Kidney glomerular epithelial cell (primary cell): ENCODE measurements around the gene MMP17.
"Not testable (repeated sequence)": the region's sequence is repeated elsewhere in the genome, so short reads cannot be mapped to it uniquely, and the experiment has no call there.

Experiments used
- DNase-seq: peaks from one replicate; lab custom pipeline; 2025; lab: John Stamatoyannopoulos, UW

Gene MMP17

GRCh38 chr12:131800594-131801135 is 27.5 kb upstream of the MMP17 start:
- no peak for DNase-seq

- DNase-seq, result no peak
These were observed 26.8 kb upstream of the MMP17 start for GRCh38 chr12:131801254-131801866.

- no peak for DNase-seq
These were observed 24.2 kb upstream of the MMP17 start for GRCh38 chr12:131803961-131804521.

- no peak for DNase-seq
These were observed 22.8 kb upstream of the MMP17 start for GRCh38 chr12:131805421-131805820.

GRCh38 chr12:131806674-131807073 is 21.5 kb upstream of the MMP17 start:
- DNase-seq, result no peak

GRCh38 chr12:131808744-131809371 is 19.3 kb upstream of the MMP17 start:
- DNase-seq, result no peak

GRCh38 chr12:131809476-131810254 is 18.5 kb upstream of the MMP17 start:
- DNase-seq, result not testable (repeated sequence)

- no peak for DNase-seq
These were observed 17.5 kb upstream of the MMP17 start for GRCh38 chr12:131810726-131811125.

GRCh38 chr12:131815131-131815530 is 13.1 kb upstream of the MMP17 start:
- DNase-seq, result no peak

GRCh38 chr12:131816495-131816894 is 11.7 kb upstream of the MMP17 start:
- no peak for DNase-seq

GRCh38 chr12:131817241-131817640 is 11.0 kb upstream of the MMP17 start:
- no peak for DNase-seq

GRCh38 chr12:131818821-131819585 is 9.2 kb upstream of the MMP17 start:
- no peak for DNase-seq

GRCh38 chr12:131824450-131824849 is 3.7 kb upstream of the MMP17 start:
- DNase-seq, result no peak

GRCh38 chr12:131825146-131825892 is 2.9 kb upstream of the MMP17 start:
- DNase-seq, result no peak

- DNase-seq, result no peak
These were observed 1.9 kb upstream of the MMP17 start for GRCh38 chr12:131826097-131826928.

GRCh38 chr12:131828671-131829355 is 620 bp downstream of the MMP17 start:
- DNase-seq, result no peak

GRCh38 chr12:131829356-131829747 is 1.2 kb downstream of the MMP17 start:
- no peak for DNase-seq

- no peak for DNase-seq
These were observed 1.7 kb downstream of the MMP17 start for GRCh38 chr12:131829791-131830334.

- DNase-seq, result peak; percentile 35
These were observed 2.2 kb downstream of the MMP17 start for GRCh38 chr12:131830335-131830913.
